Left ventricle myocardium inferior (tissue), 1 donor: ENCODE measurements around the gene RAB35. TPM values are rescaled to one million over a fixed set of nuclear protein-coding genes. Genes with fewer than 3 reads are reported as not detected.

ENCODE experiments used
- DNase-seq: peaks from one replicate; pipeline ENCODE4 v3.0.0-alpha.2; 2020
- H3K27ac ChIP-seq: fragments of 200-600 bp; replicated peaks from 2 replicates; pipeline ENCODE4 v1.8.0; 2021
- H3K27me3 ChIP-seq: fragments of 200-600 bp; 2 replicates; pipeline ENCODE4 v1.8.0; 2021; ENCODE audit warnings: low read depth
- H3K36me3 ChIP-seq: fragments of 200-600 bp; 2 replicates; pipeline ENCODE4 v1.8.0; 2021
- H3K4me1 ChIP-seq: fragments of 200-600 bp; 2 replicates; pipeline ENCODE4 v1.8.0; 2021
- H3K4me3 ChIP-seq: fragments of 200-600 bp; 2 replicates; pipeline ENCODE4 v1.8.0; 2021; ENCODE audit warnings: mild to moderate bottlenecking, moderate library complexity
- H3K9me3 ChIP-seq: fragments of 200-600 bp; replicated peaks from 2 replicates; pipeline ENCODE4 v1.8.0; 2021
- CTCF ChIP-seq: fragments of 200-600 bp; IDR thresholded peaks from 2 replicates; pipeline ENCODE4 v1.8.0; 2021; ENCODE audit warnings: antibody characterized with exemption, mild to moderate bottlenecking, borderline replicate concordance
- intact Hi-C: fragments of 100-400 bp; cut with micrococcal nuclease; formaldehyde crosslinking; loops from one replicate; pipeline ENCODE4 v1.11.0; 2022
- total RNA-seq: library from RNA; stranded (reverse); fragmentation: NEBNext Ultra II Directional; extraction: Animal tissue kit (Norgen Biotek cat#: 25700); gene quantifications from one replicate; pipeline ENCODE4 v1.2.1, GENCODE V29; 2021
- donor health status: DM: no; HTN: yes; CAD: no; lungs with severe emphysema.

RAB35 gene
- total RNA-seq, 1 donor from 2014 or later = 21.9 TPM

- no peaks in the 10 kb centered on the region for H3K36me3 ChIP-seq
- H3K27ac ChIP-seq = no peak overlapping the region
- no peak for DNase-seq
- intact Hi-C loops = no loop called here
- H3K27me3 ChIP-seq = peaks cover 8% of the 10 kb centered on the region
- TF ChIP-seq CTCF = no peak
- no peaks in the 10 kb centered on the region for H3K9me3 ChIP-seq
- no peak overlapping the region for H3K4me3 ChIP-seq
- H3K4me1 ChIP-seq = peaks cover 23% of the 10 kb centered on the region
These were observed 47.3 kb downstream of the RAB35 start for GRCh38 chr12:120069278-120069677.

GRCh38 chr12:120067901-120068300 is 48.7 kb downstream of the RAB35 start:
- H3K27ac ChIP-seq = no peak overlapping the region
- H3K4me1 ChIP-seq = peaks cover 26% of the 10 kb centered on the region
- H3K36me3 ChIP-seq = no peaks in the 10 kb centered on the region
- no peak for DNase-seq
- no peak for TF ChIP-seq CTCF
- no peak overlapping the region for H3K4me3 ChIP-seq
- H3K27me3 ChIP-seq = peaks cover 20% of the 10 kb centered on the region
- intact Hi-C loops = no loop called here
- H3K9me3 ChIP-seq = no peaks in the 10 kb centered on the region

GRCh38 chr12:120067084-120067869 is 49.3 kb downstream of the RAB35 start:
- Histone ChIP-seq H3K27me3 (peaks cover 27% of the 10 kb centered on the region), H3K4me3 (no peak overlapping the region), H3K9me3 (no peaks in the 10 kb centered on the region), H3K36me3 (no peaks in the 10 kb centered on the region), H3K27ac (no peak overlapping the region), H3K4me1 (peaks cover 26% of the 10 kb centered on the region)
- no peak for DNase-seq
- intact Hi-C loops = no loop called here
- no peak for TF ChIP-seq CTCF

GRCh38 chr12:120066341-120066740 is 50.2 kb downstream of the RAB35 start:
- intact Hi-C loops = no loop called here

GRCh38 chr12:120065472-120065871 is 51.1 kb downstream of the RAB35 start:
- Histone ChIP-seq H3K4me1 (peaks cover 26% of the 10 kb centered on the region), H3K27ac (no peak overlapping the region), H3K9me3 (no peaks in the 10 kb centered on the region), H3K4me3 (no peak overlapping the region), H3K36me3 (no peaks in the 10 kb centered on the region), H3K27me3 (peaks cover 45% of the 10 kb centered on the region)
- no peak for DNase-seq
- intact Hi-C loops = no loop called here
- no peak for TF ChIP-seq CTCF

More at GRCh38 chr12:120066341-120066740, 50.2 kb downstream of the RAB35 start:
- no peak overlapping the region for H3K27ac ChIP-seq
- TF ChIP-seq CTCF = no peak
- H3K4me3 ChIP-seq = no peak overlapping the region
- peaks cover 36% of the 10 kb centered on the region for H3K27me3 ChIP-seq
- peaks cover 26% of the 10 kb centered on the region for H3K4me1 ChIP-seq
- DNase-seq = no peak
- no peaks in the 10 kb centered on the region for H3K9me3 ChIP-seq
- H3K36me3 ChIP-seq = no peaks in the 10 kb centered on the region
